Esophagus (tissue), 2 donors: Measurements from ENCODE around the gene NEURL1B. TPM values are rescaled to one million over a fixed set of nuclear protein-coding genes. Genes with fewer than 3 reads are reported as not detected.
A peak's percentile ranks its signal among the peaks of the same experiment; 100 is the strongest.

Experiments
- H3K27ac ChIP-seq, 2 donors: one replicate each; pipeline ENCODE4 v1.5.1; 2013; ENCODE audit warnings: low read depth in 2 of 2, mild to moderate bottlenecking in 2 of 2, inconsistent platforms in 1 of 2, low read length in 1 of 2, moderate library complexity in 1 of 2
- H3K27me3 ChIP-seq, 2 donors: one replicate each; pipeline ENCODE4 v1.6.1; 2013; ENCODE audit warnings: low read length in 2 of 2, control low read depth in 1 of 2, mild to moderate bottlenecking in 1 of 2; ENCODE audit not compliant: insufficient read depth in 2 of 2, control insufficient read depth in 1 of 2
- H3K36me3 ChIP-seq, 2 donors: one replicate each; pipeline ENCODE4 v1.6.1; 2013; ENCODE audit warnings: low read length in 1 of 2; ENCODE audit not compliant: control insufficient read depth in 2 of 2, insufficient read depth in 2 of 2
- H3K4me1 ChIP-seq, 2 donors: one replicate each; pipeline ENCODE4 v1.6.1; 2013; ENCODE audit warnings: low read length in 1 of 2; ENCODE audit not compliant: control insufficient read depth in 2 of 2, insufficient read depth in 2 of 2
- H3K4me3 ChIP-seq, 2 donors: one replicate each; pipeline ENCODE4 v1.5.1; 2013; ENCODE audit warnings: low read length in 2 of 2, mild to moderate bottlenecking in 2 of 2, low read depth in 1 of 2, moderate library complexity in 1 of 2
- H3K9me3 ChIP-seq, 2 donors: one replicate each; pipeline ENCODE4 v1.6.1; 2013; ENCODE audit warnings: mild to moderate bottlenecking in 2 of 2, low read depth in 1 of 2, low read length in 1 of 2, moderate library complexity in 1 of 2; ENCODE audit not compliant: control insufficient read depth in 2 of 2, insufficient read depth in 1 of 2
- WGBS, 2 donors: extraction: QIAGEN DNeasy Blood & Tissue Kit; methylation state at CpG; one replicate each; pipeline ENCODE4 v1.1.7; 2013; 5-methylcytosine and 5-hydroxymethylcytosine counted together
- polyA plus RNA-seq, 2 donors: library from polyadenylated mRNA; stranded (reverse); fragments of 200-250 nt; gene quantifications; one replicate each; pipeline ENCODE4 v1.2.3, GENCODE V29; 2013
- donor health status: healthy with polysubstance abuse.
- donor health status: Bipolar disorder and iron deficiency.

NEURL1B gene
- polyA plus RNA-seq, 2 donors: 6.9 to 8.6 TPM

- Histone ChIP-seq H3K27me3 (no peaks in the 10 kb centered on the region), H3K4me3 (no peak overlapping the region), H3K4me1 (peaks cover 0 to 8% of the 10 kb centered on the region in 2 donors), H3K27ac (peak overlapping the region in 1 of 2 donors; percentile 49), H3K36me3 (no peaks in the 10 kb centered on the region), H3K9me3 (no peaks in the 10 kb centered on the region)
- WGBS, 2 donors: 86 to 90% methylated on average over 6 of the region's 6 CpGs
Measured at GRCh38 chr5:172739375-172739774, 98.3 kb downstream of the NEURL1B start.

DNA sequence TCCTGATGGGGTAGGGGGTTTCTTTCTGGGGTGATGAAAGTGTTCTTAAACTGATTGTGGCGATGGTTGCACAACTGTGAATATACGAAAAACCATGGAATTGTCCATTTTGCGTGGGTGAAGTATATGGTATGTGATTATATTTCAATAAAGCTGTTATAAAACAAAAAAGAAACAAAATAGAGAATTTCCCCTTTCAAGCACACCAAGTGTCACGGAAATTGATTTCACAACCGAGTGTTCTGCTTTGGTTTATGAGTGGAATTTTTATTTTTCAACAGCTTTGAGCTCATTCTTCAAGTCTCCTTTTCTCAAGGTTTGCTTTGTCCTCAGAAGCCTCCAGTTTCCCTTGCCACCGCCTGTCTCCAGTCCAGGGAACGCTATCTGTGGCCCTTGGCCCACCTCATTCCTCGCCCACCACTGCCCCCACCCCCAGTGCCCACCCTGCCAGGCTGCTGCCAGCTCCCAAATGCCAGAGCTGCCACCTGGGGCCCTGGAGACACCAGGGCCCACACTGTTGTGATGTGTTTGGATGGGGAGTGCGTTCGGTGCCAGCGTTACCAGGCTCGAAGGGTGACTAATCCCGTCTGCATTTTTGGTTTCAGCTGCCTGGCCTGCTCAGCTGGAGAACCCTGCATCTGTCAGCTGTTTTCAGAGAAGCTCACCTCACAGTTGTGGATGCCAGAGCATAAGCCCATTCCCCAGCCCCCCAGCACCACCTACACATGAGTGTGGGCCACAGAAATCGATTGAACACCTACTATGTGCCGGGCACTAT lies 99.6 kb downstream of the NEURL1B start:
- Histone ChIP-seq H3K27me3 (no peaks in the 10 kb centered on the region), H3K36me3 (no peaks in the 10 kb centered on the region), H3K4me3 (no peak overlapping the region), H3K27ac (peak overlapping the region; percentile 92 to 98), H3K4me1 (peaks cover 0 to 10% of the 10 kb centered on the region in 2 donors), H3K9me3 (no peaks in the 10 kb centered on the region)
- 41 to 51% methylated on average over 15 of the region's 15 CpGs for WGBS, 2 donors

Other genes starting within 250 kb of the NEURL1B start
- 1 to 10 TPM; 3.0 to 4.5 TPM for gene SH3PXD2B, start 186.7 kb upstream of the NEURL1B start, polyA plus RNA-seq
- 100 to 1,000 TPM in 1 of 2 donors, 10 to 100 TPM in 1; 90.4 to 129 TPM for gene DUSP1, start 129.9 kb downstream of the NEURL1B start, polyA plus RNA-seq
- gene ERGIC1, start 193.0 kb downstream of the NEURL1B start, polyA plus RNA-seq: 10 to 100 TPM; 45.2 to 47.1 TPM